ENCODE results near the gene MTRF1L. TPM values are rescaled to one million over a fixed set of nuclear protein-coding genes. Genes with fewer than 3 reads are reported as not detected.

MTRF1L gene
- 14.7 to 16.3 TPM (median 15.6 TPM) in 5 replicates for total RNA-seq (2022; extraction: Qiagen RNA extraction; ENCODE audit: low read depth)

GRCh38 chr6:153002613-153003365, at the start of gene MTRF1L:
TSS of gene MTRF1L (minus strand) at chr6:153002709. CDS start at chr6:153002685, 24 bp downstream.

GRCh38 chr6:152982904-152983636, 19.4 kb downstream of the MTRF1L start, which contains the start of gene FBXO5:
TSS of gene FBXO5 (minus strand) at chr6:152983041. CDS start at chr6:152982959, 82 bp downstream.

Other genes starting within 250 kb of the MTRF1L start
- gene FBXO5, start 19.7 kb downstream of the MTRF1L start, total RNA-seq (2022; extraction: Qiagen RNA extraction; ENCODE audit: low read depth): 18.4 to 22.9 TPM (median 20.9 TPM) in 5 replicates
- 5.8 to 7.0 TPM (median 6.4 TPM) in 5 replicates for gene RGS17, start 128.6 kb upstream of the MTRF1L start, total RNA-seq (2022; extraction: Qiagen RNA extraction; ENCODE audit: low read depth)

All from A549 treated with CpdA at 1 μM for 4 hours (cell line).